ENCODE results near the gene ZMYND8. TPM values are rescaled to one million over a fixed set of nuclear protein-coding genes. Genes with fewer than 3 reads are reported as not detected.

The ZMYND8 gene
- total RNA-seq, 1 donor from 2014 or later: 109 TPM

GRCh38 chr20:47272893-47273590 lies 83.5 kb downstream of the ZMYND8 start:
- no peaks in the 10 kb centered on the region for H3K9me3 Mint-ChIP-seq (ENCODE audit: unreplicated experiment)
- peak; percentile 66 for DNase-seq (ENCODE audit: low spot score)
- H3K27ac Mint-ChIP-seq (ENCODE audit: unreplicated experiment): peak overlapping the region; percentile 22
- H3K4me1 Mint-ChIP-seq (ENCODE audit: unreplicated experiment): peaks cover 4% of the 10 kb centered on the region
- peak; percentile 86 for TF ChIP-seq CTCF (IDR thresholded peaks at IDR 0.05; ENCODE audit: unreplicated experiment)
- H3K27me3 Mint-ChIP-seq (ENCODE audit: unreplicated experiment): no peaks in the 10 kb centered on the region
- peaks cover 19% of the 10 kb centered on the region for H3K36me3 Mint-ChIP-seq (ENCODE audit: low read depth, unreplicated experiment)
- no peak overlapping the region for H3K4me3 Mint-ChIP-seq (ENCODE audit: unreplicated experiment)

- H3K27ac Mint-ChIP-seq (ENCODE audit: unreplicated experiment): peak overlapping the region; percentile 42
Observed at GRCh38 chr20:47271046-47271615, 85.4 kb downstream of the ZMYND8 start.

GRCh38 chr20:47269309-47270165 lies 87.0 kb downstream of the ZMYND8 start:
- H3K27me3 Mint-ChIP-seq (ENCODE audit: unreplicated experiment): peaks cover 7% of the 10 kb centered on the region
- DNase-seq (ENCODE audit: low spot score): no peak
- peaks cover 31% of the 10 kb centered on the region for H3K36me3 Mint-ChIP-seq (ENCODE audit: low read depth, unreplicated experiment)
- H3K4me3 Mint-ChIP-seq (ENCODE audit: unreplicated experiment): no peak overlapping the region
- H3K27ac Mint-ChIP-seq (ENCODE audit: unreplicated experiment): no peak overlapping the region
- no peaks in the 10 kb centered on the region for H3K4me1 Mint-ChIP-seq (ENCODE audit: unreplicated experiment)
- no peak for TF ChIP-seq CTCF (IDR thresholded peaks at IDR 0.05; ENCODE audit: unreplicated experiment)
- H3K9me3 Mint-ChIP-seq (ENCODE audit: unreplicated experiment): no peaks in the 10 kb centered on the region

More at GRCh38 chr20:47271046-47271615, 85.4 kb downstream of the ZMYND8 start:
- Mint-ChIP-seq H3K9me3 (ENCODE audit: unreplicated experiment) (no peaks in the 10 kb centered on the region), H3K4me1 (ENCODE audit: unreplicated experiment) (no peaks in the 10 kb centered on the region), H3K36me3 (ENCODE audit: low read depth, unreplicated experiment) (peaks cover 31% of the 10 kb centered on the region), H3K27me3 (ENCODE audit: unreplicated experiment) (peaks cover 4% of the 10 kb centered on the region), H3K4me3 (ENCODE audit: unreplicated experiment) (no peak overlapping the region)
- no peak for DNase-seq (ENCODE audit: low spot score)
- TF ChIP-seq CTCF (IDR thresholded peaks at IDR 0.05; ENCODE audit: unreplicated experiment): no peak

- no peak overlapping the region for H3K4me3 Mint-ChIP-seq (ENCODE audit: unreplicated experiment)
- H3K9me3 Mint-ChIP-seq (ENCODE audit: unreplicated experiment): no peaks in the 10 kb centered on the region
- TF ChIP-seq CTCF (IDR thresholded peaks at IDR 0.05; ENCODE audit: unreplicated experiment): no peak
- H3K4me1 Mint-ChIP-seq (ENCODE audit: unreplicated experiment): no peaks in the 10 kb centered on the region
- DNase-seq (ENCODE audit: low spot score): no peak
- H3K27me3 Mint-ChIP-seq (ENCODE audit: unreplicated experiment): peaks cover 7% of the 10 kb centered on the region
- H3K27ac Mint-ChIP-seq (ENCODE audit: unreplicated experiment): no peak overlapping the region
- peaks cover 29% of the 10 kb centered on the region for H3K36me3 Mint-ChIP-seq (ENCODE audit: low read depth, unreplicated experiment)
Observed at GRCh38 chr20:47267621-47268020, 88.9 kb downstream of the ZMYND8 start.
